GM18873 (cell line): ENCODE measurements around the gene VWA3B.

Experiments used
- ATAC-seq: cut with Tn5 transposase; IDR thresholded peaks from one replicate; pipeline ENCODE4 v1.9.1; 2021; ENCODE audit warnings: mild to moderate bottlenecking, moderate library complexity, moderate number of reproducible peaks; ENCODE audit not compliant: unreplicated experiment, low FRiP score

VWA3B gene

DNA sequence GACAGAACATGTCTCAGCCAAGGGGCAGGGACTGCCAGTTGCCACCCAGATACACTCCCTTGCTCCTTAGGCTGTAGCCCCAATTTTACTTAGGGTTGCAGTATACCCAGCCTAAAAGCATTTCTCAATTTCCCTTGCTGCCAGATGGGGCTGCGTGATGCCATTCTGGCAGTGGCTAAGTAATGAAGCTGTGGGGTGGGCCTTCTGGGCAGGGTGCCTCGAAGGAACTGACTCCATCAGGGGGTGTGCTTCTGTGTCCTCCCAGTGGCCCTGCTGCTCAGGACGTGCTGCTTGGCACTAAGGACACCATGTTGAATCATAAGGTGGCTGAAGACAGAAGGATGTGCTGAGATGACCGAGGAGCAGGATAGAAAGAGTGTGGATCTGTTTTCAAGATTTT is 74.2 kb downstream of the VWA3B start:
- ATAC-seq: no peak

- no peak for ATAC-seq
Observed at GRCh38 chr2:98164256-98164655, 77.3 kb downstream of the VWA3B start.

GRCh38 chr2:98165516-98166071 is 78.6 kb downstream of the VWA3B start:
- no peak for ATAC-seq

DNA sequence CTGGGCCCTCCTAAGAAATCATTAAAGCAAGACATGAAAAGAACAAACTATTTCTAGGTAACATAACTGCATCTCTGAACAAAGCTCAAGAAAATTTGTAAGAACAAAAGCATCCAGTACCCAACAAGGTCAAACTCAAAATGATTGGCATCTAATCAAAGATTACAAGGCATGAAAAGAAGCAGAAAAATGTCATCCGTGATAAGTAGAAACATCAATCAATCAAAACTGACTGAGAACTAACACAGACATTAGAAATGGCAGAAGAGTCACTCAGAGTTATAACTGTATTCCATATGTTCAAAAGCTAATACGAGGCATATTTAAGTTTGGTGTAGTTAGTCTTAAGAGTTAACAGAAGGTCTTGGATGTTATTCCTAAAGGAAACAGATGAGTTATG is 80.9 kb downstream of the VWA3B start:
- ATAC-seq: no peak

DNA sequence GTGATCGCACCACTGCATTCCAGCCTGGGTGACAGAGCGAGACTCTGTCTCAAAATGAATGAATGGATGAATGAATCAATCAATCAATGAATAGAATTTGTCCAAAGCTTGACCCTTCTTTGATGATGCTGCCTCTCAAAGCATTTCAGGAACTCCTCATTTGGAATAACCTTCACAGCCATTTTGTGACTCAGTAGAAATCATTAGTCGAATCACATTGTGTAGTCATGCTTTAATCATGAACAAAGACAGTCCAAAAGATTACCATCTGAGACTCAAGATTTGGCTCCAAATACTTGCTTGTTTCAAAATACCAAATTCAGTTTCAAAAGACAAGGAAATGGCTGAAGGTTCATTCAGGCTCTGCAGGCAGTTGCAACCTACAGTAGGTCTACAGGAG is 83.1 kb downstream of the VWA3B start:
- ATAC-seq: no peak

DNA sequence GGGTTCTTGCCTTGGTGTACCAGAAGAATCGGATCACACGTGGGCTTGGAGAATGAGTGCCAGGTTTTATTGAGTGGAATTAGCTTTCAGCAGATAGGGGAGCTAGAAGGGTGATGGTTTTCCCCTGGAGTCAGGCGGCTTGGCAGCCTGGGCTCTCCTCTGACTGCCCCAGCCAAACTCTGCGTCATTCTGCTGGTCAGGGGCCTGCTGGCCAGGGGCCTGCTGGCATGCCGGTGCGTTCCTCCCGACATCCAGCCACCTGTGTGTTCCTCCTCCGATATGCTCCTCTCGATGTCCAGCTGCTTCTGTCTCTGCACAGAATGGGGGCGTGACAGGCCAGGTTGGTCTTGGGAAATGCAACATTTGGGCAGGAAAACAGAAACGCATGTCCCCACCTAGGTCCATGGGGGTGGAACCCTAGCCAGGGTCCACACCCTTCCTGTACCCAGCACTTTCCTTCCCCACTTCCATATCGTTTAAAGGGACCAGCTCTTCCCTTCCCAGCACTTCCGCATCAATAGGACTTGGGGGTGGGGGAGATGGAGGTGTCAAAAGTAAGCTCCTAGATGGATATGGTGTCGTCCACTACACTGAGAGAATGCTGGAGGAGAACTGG is 85.3 kb downstream of the VWA3B start:
- ATAC-seq: no peak

GRCh38 chr2:98172951-98173350 is 86.0 kb downstream of the VWA3B start:
- no peak for ATAC-seq

GRCh38 chr2:98175811-98176210 is 88.8 kb downstream of the VWA3B start:
- no peak for ATAC-seq

DNA sequence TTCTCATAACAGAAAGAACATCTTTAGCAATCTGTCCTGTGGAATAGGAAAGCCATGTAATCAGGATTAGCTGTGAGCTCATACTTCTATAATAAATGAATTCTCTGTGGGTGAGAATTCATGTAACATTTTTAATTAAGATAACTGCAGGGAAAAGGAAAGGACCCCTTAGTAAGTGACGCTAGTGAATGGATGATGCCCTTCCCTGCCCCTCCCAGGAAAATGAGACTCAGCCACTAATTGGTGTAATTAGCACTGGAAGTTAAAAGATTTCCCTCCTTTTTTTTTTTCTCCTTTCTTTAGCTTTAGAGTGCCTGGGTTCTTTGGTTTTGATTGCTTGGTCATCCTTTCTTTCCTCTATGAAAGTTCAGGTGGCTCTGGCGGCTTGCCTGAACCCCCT is 90.3 kb downstream of the VWA3B start:
- no peak for ATAC-seq

DNA sequence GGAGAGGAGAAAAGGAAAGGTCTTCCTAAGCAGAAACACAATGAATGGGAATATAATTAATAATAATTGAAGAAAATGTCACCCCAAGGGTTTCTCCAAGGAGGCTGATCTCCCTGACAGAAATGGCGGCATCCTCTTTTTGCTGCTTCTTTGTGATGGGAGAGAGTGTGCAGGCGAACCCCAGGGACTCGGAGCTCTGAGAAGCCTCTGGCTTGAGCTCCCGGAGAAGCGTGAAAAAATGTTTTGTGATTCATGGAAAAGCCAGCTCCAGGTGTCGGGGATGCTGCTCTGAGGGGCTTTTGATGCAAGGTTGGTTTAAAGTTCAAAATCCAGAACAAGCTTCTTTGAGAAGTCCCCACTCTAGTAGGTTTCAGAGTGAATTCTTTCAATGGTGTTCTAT is 91.0 kb downstream of the VWA3B start:
- no peak for ATAC-seq

- no peak for ATAC-seq
Observed at GRCh38 chr2:98180456-98180855, 93.5 kb downstream of the VWA3B start.

DNA sequence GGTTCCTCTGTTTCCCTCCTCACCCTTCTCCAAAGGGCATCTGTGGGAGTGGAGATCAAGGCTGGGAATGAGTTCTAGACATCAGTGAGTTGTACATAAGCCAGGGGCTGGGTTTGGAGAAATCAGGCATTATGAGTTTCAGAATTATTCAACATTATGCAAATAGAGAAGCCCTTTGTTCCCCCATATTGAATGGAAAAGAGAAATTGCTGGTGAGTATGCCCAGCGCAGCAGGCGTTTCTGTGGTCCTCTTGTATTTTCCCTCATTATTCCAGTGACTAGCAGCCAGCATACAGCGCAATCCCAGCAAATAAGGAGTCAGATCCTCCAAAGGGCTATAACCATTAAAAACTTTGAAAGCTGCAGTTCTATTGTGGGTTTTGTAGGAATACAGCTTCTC is 94.4 kb downstream of the VWA3B start:
- ATAC-seq: no peak

- ATAC-seq: no peak
Observed at GRCh38 chr2:98185801-98186200, 98.8 kb downstream of the VWA3B start.

DNA sequence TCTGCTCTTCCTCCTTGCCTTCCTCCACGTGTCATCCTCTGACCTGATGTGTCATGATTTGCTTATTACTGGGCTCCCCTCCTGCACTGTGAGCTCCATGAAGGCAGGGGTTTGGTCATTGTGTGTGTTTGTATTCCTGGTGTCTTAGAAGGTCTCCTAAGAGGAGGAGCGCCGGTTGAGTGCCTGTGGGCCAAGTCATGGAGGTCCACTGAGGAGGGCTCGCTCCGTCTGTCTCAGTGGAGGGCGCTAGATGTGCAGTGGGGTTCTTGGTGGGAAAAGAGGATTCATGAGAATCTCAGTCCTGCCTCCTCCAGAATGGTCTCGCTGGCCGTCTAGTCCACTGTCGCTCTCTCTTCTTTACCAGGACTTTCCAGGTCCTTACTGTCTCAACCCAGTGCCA is 100.2 kb downstream of the VWA3B start:
- ATAC-seq: no peak

- ATAC-seq: no peak
Observed at GRCh38 chr2:98188351-98189046, 101.5 kb downstream of the VWA3B start.

GRCh38 chr2:98191883-98192282 is 104.9 kb downstream of the VWA3B start:
- no peak for ATAC-seq

DNA sequence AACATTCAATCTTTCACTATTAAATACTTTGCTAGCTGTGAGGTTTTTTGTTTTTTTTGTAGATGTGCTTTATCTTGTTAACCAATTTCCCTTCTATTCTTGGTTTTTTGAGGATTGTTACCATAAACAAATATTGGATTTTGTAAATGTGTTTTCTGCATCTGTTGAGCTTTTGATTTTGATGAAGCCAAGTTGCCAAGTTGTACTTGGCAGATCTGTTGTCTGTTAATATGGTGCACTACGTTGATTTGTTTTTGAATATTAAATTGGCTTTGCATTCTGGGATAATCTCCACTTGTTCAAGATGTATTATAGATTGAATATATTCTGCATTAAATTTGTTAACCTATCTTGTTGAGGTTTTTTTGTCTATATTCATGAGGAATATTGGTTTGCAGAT is 114.6 kb downstream of the VWA3B start:
- ATAC-seq: no peak

DNA sequence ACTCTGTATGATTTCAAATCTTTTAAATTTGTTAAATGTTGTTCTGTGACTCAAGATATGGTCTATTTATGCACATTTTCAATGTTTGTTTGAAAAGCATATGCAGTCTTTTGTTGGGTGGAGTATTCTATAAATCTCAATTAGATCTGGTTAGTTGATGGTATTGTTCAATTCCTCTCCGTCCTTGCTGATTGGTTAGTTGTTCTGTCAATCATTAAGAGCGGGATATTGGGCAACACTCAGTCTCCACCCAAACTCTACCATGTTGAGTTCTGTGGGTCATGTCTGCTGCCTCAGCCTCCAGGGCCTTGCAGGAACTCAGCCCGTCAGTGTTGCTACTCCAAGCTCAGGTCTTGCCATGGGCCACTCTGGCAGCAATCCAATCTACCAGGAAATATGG is 118.9 kb downstream of the VWA3B start:
- no peak for ATAC-seq

- ATAC-seq: no peak
Observed at GRCh38 chr2:98212092-98213000, 125.4 kb downstream of the VWA3B start.

DNA sequence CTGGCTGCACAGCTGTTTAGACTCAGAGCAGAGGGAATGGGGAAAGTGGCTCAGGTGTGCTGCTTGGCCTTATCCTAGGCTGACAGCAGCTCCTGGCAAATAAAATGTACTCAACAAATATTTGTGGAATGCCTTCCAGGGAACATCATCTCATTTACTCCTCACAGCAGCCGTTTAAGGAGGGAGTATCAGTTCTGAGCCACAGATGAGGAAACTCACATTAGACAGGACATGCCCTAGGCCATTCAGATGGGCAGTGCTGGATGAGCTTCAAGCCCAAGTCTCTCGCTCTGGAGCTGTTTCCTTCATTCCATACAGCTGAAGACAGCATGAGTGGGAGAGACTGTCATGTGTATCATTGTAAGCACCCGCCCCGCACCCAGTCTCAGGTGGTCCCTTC is 129.6 kb downstream of the VWA3B start:
- no peak for ATAC-seq

DNA sequence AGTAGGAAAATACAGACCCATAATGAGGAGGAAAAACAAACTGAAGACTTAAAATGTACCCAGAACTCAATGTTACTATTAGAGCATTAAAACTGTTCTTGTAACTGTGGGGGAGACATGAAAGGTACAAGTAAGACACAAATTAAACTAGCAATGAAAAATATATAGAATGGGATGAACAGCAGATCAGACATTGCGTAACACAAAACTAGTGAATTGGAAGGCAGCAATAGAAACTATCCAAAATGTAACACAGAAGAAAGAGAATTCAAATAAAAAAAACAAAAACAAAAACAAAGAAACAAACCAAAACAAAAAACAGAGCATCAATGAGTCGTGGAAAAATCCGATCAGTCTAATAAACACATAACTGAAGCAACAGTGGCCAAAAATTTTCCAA is 132.2 kb downstream of the VWA3B start:
- no peak for ATAC-seq
